NCI-H446 (cell line): ENCODE results near the gene SLC27A4.
"Not testable (repeated sequence)": the region's sequence is repeated elsewhere in the genome, so short reads cannot be mapped to it uniquely, and the experiment has no call there.

Experiments used
- DNase-seq, 2 experiments: peaks; one replicate each; lab custom pipeline; 2025; lab: John Stamatoyannopoulos, UW

The SLC27A4 gene

GRCh38 chr9:128324401-128324800 lies 15.9 kb upstream of the SLC27A4 start:
- DNase-seq, result no peak

- no peak for DNase-seq
Observed at GRCh38 chr9:128325629-128326028, 14.7 kb upstream of the SLC27A4 start.

- no peak for DNase-seq
Observed at GRCh38 chr9:128333451-128333869, 6.9 kb upstream of the SLC27A4 start.

- no peak for DNase-seq
Observed at GRCh38 chr9:128335161-128335560, 5.2 kb upstream of the SLC27A4 start.

GRCh38 chr9:128335914-128336313 lies 4.4 kb upstream of the SLC27A4 start:
- no peak for DNase-seq

GRCh38 chr9:128337936-128338335 lies 2.4 kb upstream of the SLC27A4 start:
- no peak for DNase-seq

DNA sequence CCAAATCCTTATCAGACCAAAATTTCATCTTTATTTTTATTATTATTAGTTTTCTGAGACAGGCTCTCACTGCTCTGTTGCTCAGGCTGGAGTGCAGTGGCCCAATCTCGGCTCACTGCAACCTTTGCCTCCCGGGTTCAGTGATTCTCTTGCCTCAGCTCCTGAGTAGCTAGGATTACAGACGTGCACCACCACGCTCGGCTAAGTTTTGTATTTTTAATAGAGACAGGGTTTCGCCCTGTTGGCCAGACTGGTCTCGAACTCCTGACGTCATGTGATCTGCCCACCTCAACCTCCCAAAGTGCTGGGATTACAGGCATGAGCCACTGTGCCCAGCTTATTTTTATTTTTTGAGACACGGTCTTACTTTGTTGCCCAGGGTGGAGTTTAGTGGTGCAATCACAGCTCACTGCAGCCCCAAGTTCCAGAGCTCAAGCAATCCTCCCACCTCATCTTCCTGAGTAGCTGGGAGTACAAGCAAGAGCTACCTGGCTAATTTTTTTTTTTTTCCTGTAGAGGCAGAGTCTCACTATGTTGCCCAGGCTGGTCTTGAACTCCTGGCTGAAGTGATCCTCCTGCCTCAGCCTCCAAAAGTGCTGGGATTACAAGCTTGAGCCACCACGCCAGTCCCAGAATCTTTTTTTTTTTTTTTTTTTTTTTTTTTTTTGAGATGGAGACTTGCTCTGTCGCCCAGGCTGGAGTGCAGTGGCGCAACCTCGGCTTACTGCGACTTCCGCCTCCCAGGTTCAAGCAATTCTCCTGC lies 1.3 kb upstream of the SLC27A4 start:
- not testable (repeated sequence) for DNase-seq

DNA sequence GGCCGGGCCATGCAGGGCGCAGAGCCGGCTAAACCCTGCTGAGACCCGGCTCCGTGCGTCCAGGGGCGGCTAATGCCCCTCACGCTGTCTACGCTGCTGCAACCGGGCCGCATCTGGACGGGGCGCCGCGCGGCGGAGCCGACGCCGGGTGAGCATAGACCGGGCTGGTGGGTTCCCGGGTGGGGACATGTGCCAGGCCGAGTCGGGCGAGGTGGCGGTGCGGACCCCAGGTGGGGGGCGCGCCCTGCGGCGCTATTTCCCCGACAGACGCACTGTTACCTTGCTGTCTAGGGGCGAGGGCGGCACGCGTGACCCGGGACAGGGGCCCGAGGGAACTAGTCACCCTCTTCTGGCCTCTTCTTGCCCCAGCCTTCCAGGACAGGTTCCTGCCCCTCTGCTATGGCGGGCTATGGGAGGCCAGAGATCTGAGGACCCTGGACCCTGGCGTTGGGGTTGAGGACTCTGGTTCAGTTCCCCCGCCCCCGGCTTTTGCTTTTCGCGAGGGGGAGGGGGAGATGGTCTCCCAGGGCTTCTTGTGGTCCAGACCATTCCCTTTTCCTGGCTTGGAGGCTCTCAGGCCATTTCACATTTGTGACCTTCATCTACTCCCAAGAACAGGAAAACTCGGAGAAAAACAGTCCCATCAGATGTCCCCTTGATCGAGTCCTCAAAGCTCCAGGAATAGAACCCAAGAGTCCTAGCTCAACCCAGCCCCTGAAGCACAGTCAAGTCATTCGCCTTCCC lies 536 bp downstream of the SLC27A4 start:
- no peak for DNase-seq

- peak in 1 of 2 experiments; percentile 26 for DNase-seq
Observed at GRCh38 chr9:128341435-128341849, 1.1 kb downstream of the SLC27A4 start.

GRCh38 chr9:128342971-128343680 lies 2.8 kb downstream of the SLC27A4 start:
- no peak for DNase-seq

DNA sequence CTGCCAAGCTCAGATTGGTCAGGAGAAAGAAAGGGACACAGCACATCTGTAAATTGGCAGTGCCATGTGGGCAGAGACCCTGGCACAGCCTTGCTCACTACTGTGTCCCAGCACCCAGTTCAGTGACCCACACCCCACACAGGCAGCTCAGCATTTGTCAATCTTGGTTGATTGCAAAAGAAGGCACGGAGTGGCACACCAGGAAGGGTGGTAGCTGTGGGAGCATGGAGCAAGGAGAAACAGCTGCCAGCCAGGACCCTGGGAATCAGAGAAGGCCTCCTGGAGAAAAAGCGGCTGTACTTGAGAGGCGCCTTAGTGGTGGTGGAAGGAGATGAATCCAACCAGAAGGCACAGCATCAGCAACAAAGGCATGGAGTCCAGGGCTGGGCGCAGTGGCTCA lies 3.5 kb downstream of the SLC27A4 start:
- DNase-seq, result no peak

- no peak for DNase-seq
Observed at GRCh38 chr9:128344931-128345605, 4.7 kb downstream of the SLC27A4 start.

DNA sequence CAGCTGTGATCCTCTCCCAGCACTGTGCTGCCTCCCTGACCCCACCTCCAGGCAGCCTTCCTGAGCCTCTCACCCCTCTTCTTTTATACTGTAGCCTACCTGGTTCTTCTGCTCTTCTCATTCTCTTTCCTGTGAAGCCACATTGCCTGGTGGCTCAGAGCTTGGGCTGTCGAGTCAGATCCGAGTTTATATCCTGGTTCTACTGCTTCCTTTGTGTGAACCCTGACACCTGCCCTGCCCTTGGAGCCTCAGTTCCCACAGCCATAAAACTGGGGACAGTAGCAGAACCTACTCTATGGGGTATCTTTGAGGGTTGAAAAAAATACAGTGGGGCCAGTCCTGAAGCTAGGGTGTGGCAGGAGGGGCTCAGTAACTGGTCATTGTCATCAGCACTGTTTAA lies 8.8 kb downstream of the SLC27A4 start:
- DNase-seq, result no peak

- DNase-seq, result no peak
Observed at GRCh38 chr9:128349772-128350171, 9.4 kb downstream of the SLC27A4 start.

GRCh38 chr9:128355451-128355850 lies 15.1 kb downstream of the SLC27A4 start:
- no peak for DNase-seq

DNA sequence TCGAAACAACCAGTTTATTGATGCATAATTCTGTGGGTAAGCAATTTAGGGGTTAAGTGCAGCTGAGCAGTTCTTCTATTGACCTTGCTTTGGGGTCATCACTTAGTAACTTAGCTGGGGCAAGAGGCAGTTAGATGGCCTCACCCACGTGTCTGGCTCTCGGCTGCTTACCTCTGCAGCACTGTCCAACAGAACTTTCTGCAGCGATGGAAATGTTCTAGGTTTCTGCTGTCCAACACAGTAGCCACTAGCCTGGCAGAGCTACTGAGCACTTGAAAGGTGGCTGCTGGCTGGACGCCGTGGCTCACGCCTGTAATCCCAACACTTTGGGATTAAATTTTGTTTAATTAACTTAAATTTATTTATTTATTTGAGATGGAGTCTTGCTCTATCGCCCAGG lies 17.8 kb downstream of the SLC27A4 start:
- no peak for DNase-seq

DNA sequence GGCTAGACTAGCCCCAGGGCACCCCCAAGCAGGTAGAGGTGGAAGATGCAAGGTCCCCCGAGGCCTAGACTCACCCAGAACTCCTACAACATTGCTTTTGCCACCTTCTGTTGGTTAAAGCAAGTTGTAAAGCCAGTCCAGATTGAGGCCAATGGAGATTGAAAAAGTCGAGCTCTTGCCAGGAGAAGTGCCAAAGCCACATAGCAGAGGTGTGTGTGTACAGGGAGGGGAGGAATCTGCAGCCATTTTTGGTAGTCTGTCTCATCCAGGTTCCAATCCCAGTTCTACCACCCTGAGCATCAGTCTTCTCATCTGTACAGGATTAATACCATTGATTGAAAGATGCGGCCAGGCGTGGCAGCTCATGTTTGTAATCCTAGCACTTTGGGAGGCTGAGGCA lies 18.5 kb downstream of the SLC27A4 start:
- no peak for DNase-seq

DNA sequence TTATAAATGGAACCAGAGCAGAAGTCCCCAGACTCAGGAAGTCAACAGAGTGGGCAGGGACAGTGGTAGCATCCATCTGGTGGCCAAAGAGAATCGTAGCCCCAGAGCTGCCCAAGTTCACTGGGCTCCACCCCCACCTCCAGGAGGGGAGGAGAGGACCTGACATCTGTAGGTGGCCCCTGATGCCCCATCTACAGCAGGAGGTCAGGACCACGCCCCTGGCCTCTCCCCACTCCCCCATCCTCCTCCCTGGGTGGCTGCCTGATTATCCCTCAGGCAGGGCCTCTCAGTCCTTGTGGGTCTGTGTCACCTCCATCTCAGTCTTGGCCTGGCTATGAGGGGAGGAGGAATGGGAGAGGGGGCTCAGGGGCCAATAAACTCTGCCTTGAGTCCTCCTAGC lies 20.5 kb downstream of the SLC27A4 start:
- DNase-seq, result no peak

DNA sequence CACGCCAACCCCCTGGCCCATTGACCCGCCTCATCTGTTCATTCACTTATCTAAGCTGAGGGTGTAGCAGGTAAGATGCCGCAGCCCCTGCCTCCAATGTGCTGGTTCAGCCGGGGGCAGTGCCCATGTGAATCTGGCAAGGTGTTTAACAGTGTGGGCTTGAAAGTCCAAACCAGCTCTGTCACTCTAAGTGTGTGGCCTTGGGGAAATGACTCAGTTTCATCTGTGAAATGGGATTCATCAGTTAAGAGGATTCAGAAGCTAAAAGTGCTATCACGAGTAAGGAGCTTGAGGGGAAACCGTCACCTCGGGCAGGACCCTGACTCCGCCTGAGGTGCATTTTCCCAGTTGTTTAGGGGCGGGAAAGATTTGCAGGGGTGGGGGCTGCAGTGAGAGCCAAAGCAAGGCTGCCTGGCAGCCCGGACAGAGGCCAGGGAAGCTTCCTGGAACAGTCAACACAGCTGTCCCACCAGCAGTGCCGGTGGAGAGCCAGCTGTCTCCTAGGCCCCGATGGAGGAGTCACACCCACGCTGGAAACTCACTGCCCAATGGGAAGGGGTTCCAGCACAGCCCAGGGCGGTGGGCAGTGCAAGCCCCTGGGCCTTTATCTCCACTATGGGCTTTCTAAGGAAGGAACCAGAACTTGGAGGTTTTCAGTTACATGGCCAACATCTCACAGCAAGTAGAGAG lies 21.1 kb downstream of the SLC27A4 start:
- DNase-seq, result no peak

- DNase-seq, result peak; percentile 24 to 73
Observed at GRCh38 chr9:128361986-128362646, 21.8 kb downstream of the SLC27A4 start.

GRCh38 chr9:128362774-128363173 lies 22.4 kb downstream of the SLC27A4 start:
- DNase-seq, result no peak
